ENCODE measurements around the gene CHD6.

The CHD6 gene

GRCh38 chr20:41444821-41445220 lies 173.4 kb downstream of the CHD6 start:
- no peak overlapping the region for H3K27ac ChIP-seq (replicated peaks)
- H3K4me3 ChIP-seq (replicated peaks; ENCODE audit: insufficient read depth, low read length), result no peak overlapping the region
- no peak for DNase-seq (ENCODE audit: low read depth in 1 of 2, low spot score in 1 of 2)
- TF ChIP-seq, protein P1, sequence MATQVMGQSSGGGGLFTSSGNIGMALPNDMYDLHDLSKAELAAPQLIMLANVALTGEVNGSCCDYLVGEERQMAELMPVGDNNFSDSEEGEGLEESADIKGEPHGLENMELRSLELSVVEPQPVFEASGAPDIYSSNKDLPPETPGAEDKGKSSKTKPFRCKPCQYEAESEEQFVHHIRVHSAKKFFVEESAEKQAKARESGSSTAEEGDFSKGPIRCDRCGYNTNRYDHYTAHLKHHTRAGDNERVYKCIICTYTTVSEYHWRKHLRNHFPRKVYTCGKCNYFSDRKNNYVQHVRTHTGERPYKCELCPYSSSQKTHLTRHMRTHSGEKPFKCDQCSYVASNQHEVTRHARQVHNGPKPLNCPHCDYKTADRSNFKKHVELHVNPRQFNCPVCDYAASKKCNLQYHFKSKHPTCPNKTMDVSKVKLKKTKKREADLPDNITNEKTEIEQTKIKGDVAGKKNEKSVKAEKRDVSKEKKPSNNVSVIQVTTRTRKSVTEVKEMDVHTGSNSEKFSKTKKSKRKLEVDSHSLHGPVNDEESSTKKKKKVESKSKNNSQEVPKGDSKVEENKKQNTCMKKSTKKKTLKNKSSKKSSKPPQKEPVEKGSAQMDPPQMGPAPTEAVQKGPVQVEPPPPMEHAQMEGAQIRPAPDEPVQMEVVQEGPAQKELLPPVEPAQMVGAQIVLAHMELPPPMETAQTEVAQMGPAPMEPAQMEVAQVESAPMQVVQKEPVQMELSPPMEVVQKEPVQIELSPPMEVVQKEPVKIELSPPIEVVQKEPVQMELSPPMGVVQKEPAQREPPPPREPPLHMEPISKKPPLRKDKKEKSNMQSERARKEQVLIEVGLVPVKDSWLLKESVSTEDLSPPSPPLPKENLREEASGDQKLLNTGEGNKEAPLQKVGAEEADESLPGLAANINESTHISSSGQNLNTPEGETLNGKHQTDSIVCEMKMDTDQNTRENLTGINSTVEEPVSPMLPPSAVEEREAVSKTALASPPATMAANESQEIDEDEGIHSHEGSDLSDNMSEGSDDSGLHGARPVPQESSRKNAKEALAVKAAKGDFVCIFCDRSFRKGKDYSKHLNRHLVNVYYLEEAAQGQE (IDR thresholded peaks at IDR 0.05; ENCODE audit: insufficient replicate concordance, low read depth), result no peak
- TF ChIP-seq SPI1 (IDR thresholded peaks at IDR 0.05; ENCODE audit: borderline replicate concordance, low read depth), result no peak
- TF ChIP-seq GABPA (IDR thresholded peaks at IDR 0.05; ENCODE audit: low read depth), result no peak
- no peak for TF ChIP-seq CTCF (IDR thresholded peaks at IDR 0.05; ENCODE audit: insufficient read depth, low read length)
- no peak for TF ChIP-seq POLR2AphosphoS5 (IDR thresholded peaks at IDR 0.05; ENCODE audit: low read depth)
- no peaks in the 10 kb centered on the region for H3K27me3 ChIP-seq (ENCODE audit: insufficient read depth, poor library complexity, severe bottlenecking)

DNA sequence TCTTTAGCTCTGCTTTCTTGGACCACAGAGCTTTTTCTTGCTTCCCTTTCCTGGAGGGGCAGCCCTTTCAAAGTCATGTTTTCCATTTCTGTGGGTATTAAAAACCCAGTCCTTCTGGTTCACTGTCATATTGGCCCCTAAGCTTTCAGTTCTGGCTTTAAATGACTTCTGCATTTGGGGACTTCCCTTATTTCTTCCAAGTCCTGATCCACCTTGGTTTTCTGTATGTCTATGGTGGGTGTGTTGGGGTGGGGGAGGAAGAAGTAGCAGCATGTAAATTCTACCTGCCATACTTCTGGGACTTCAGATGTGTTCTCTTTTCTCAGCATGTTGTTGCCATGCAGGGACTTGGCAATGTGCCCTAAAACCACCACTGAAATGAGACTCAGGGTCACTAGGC lies 174.5 kb downstream of the CHD6 start:
- TF ChIP-seq, protein P1 (IDR thresholded peaks at IDR 0.05; ENCODE audit: insufficient replicate concordance, low read depth), result no peak
- no peak for TF ChIP-seq CTCF (IDR thresholded peaks at IDR 0.05; ENCODE audit: insufficient read depth, low read length)
- TF ChIP-seq SPI1 (IDR thresholded peaks at IDR 0.05; ENCODE audit: borderline replicate concordance, low read depth), result peak; percentile 96
- no peak for TF ChIP-seq POLR2AphosphoS5 (IDR thresholded peaks at IDR 0.05; ENCODE audit: low read depth)
- no peak for TF ChIP-seq GABPA (IDR thresholded peaks at IDR 0.05; ENCODE audit: low read depth)
- peak in 1 of 2 experiments; percentile 36 for DNase-seq (ENCODE audit: low read depth in 1 of 2, low spot score in 1 of 2)
- H3K4me3 ChIP-seq (replicated peaks; ENCODE audit: insufficient read depth, low read length), result no peak overlapping the region
- no peak overlapping the region for H3K27ac ChIP-seq (replicated peaks)
- no peaks in the 10 kb centered on the region for H3K27me3 ChIP-seq (ENCODE audit: insufficient read depth, poor library complexity, severe bottlenecking)

DNA sequence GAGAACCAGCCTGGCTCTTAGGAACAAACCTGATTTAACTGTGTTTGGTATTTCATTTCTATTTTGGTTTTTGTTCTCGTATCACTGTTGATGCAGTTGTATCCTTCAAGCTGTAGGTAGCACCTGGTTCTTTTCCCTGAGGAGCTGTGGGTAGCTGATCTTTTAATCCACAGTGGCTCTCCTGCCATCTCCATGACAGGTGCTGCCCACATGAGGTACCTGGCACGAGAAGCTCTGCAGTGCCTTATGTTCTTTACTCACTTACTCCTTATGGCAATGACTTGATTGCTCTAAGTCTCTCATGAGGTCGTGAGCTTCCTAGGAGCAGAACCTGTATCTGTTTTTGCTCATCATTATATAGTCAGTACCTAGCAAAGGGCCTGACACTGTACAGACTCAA lies 177.3 kb downstream of the CHD6 start:
- TF ChIP-seq GABPA (IDR thresholded peaks at IDR 0.05; ENCODE audit: low read depth) (no peak), CTCF (IDR thresholded peaks at IDR 0.05; ENCODE audit: insufficient read depth, low read length) (no peak), POLR2AphosphoS5 (IDR thresholded peaks at IDR 0.05; ENCODE audit: low read depth) (no peak), SPI1 (IDR thresholded peaks at IDR 0.05; ENCODE audit: borderline replicate concordance, low read depth) (no peak)
- TF ChIP-seq, protein P1 (IDR thresholded peaks at IDR 0.05; ENCODE audit: insufficient replicate concordance, low read depth), result no peak
- no peak overlapping the region for H3K27ac ChIP-seq (replicated peaks)
- no peak overlapping the region for H3K4me3 ChIP-seq (replicated peaks; ENCODE audit: insufficient read depth, low read length)
- no peak for DNase-seq (ENCODE audit: low read depth in 1 of 2, low spot score in 1 of 2)
- H3K27me3 ChIP-seq (ENCODE audit: insufficient read depth, poor library complexity, severe bottlenecking), result no peaks in the 10 kb centered on the region
